ENCODE data around the gene FAM120B.

The FAM120B gene

GRCh38 chr6:170445487-170445886 lies 138.9 kb downstream of the FAM120B start:
- Histone ChIP-seq H3K4me1 (ENCODE audit: control insufficient read depth, low read length) (no peaks in the 10 kb centered on the region), H3F3A (ENCODE audit: control insufficient read depth, insufficient read depth) (no peaks in the 10 kb centered on the region), H3K9me2 (replicated peaks; ENCODE audit: control insufficient read depth, low read length) (no peaks in the 10 kb centered on the region), H3K4me2 (ENCODE audit: low read length) (no peak overlapping the region), H3K27ac (ENCODE audit: low read depth, low read length) (no peak overlapping the region), H3K79me2 (ENCODE audit: control insufficient read depth, low read length) (no peaks in the 10 kb centered on the region), H3K4me3 (ENCODE audit: low read length) (no peak overlapping the region), H3K9me3 (ENCODE audit: control insufficient read depth, insufficient read depth, low read length) (no peaks in the 10 kb centered on the region), H3K27me3 (ENCODE audit: control insufficient read depth, low read length) (no peaks in the 10 kb centered on the region), H3K36me3 (ENCODE audit: control insufficient read depth, low read length) (no peaks in the 10 kb centered on the region), H4K20me1 (ENCODE audit: control insufficient read depth, insufficient read depth, low read depth, low read length) (no peaks in the 10 kb centered on the region)
- TF ChIP-seq, protein P1, sequence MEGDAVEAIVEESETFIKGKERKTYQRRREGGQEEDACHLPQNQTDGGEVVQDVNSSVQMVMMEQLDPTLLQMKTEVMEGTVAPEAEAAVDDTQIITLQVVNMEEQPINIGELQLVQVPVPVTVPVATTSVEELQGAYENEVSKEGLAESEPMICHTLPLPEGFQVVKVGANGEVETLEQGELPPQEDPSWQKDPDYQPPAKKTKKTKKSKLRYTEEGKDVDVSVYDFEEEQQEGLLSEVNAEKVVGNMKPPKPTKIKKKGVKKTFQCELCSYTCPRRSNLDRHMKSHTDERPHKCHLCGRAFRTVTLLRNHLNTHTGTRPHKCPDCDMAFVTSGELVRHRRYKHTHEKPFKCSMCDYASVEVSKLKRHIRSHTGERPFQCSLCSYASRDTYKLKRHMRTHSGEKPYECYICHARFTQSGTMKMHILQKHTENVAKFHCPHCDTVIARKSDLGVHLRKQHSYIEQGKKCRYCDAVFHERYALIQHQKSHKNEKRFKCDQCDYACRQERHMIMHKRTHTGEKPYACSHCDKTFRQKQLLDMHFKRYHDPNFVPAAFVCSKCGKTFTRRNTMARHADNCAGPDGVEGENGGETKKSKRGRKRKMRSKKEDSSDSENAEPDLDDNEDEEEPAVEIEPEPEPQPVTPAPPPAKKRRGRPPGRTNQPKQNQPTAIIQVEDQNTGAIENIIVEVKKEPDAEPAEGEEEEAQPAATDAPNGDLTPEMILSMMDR (IDR thresholded peaks at IDR 0.05; ENCODE audit: low read depth, low read length, poor library complexity, severe bottlenecking), result no peak
- TF ChIP-seq EZH2phosphoT487 (IDR thresholded peaks at IDR 0.05; ENCODE audit: borderline replicate concordance, low read length), result no peak

DNA sequence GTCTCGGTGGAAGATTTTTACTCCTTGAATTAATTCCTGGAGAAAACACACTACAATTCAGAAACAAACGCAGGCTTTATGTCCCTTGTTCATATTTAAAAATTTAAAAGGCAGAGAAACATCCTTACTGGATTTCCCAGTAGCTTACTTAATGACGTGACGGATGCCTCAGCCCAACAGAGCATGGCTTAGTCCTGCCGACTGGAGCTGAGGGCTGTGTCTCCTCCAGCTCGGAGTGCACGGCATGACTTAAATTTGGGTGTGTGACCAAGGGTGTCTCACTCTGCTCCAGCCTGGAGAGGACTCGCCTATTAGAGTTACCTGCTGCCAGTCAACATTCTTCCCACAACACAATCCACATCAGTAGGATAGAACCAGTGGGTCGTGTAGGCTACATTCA lies 139.4 kb downstream of the FAM120B start:
- H3K27me3 ChIP-seq (ENCODE audit: control insufficient read depth, low read length), result no peaks in the 10 kb centered on the region

DNA sequence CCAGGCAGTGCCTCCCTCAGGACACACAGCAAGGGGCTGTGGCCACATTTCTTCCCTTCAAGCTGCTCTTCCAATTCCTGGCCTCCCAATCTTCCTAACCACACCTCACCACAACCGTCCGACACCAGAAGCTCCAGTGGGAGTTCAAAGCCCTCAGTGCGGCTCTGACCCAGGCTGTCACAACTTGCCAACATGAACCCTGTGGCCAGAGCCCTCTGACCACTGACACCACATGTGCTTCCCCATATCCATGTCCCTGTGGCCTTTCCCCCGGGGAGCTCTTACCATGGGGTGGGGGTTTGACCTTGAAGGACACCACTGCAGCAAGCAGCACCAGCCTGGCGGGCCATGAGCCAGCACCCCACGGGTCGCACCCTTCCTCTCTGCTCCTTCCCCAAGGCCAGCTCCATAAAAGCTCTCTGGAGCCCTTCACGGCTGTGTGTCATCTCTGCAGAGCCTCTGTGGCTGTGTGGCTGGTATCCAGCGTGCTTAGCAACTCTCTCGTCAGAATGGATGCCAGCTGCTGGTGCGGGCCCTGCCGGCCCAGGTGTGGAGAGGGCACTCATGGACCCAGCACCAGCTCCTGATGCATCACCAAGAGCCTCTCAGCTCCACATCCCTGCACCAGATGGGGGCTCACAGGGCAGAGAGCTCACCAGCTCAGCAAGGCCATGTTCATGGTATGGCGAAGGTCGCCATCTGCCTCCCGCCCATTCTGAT lies 140.4 kb downstream of the FAM120B start:
- no peaks in the 10 kb centered on the region for H3K9me3 ChIP-seq (ENCODE audit: control insufficient read depth, insufficient read depth, low read length)
- H3K27me3 ChIP-seq (ENCODE audit: control insufficient read depth, low read length), result no peaks in the 10 kb centered on the region
- no peaks in the 10 kb centered on the region for H3K4me1 ChIP-seq (ENCODE audit: control insufficient read depth, low read length)
- no peaks in the 10 kb centered on the region for H3K9me2 ChIP-seq (replicated peaks; ENCODE audit: control insufficient read depth, low read length)
- no peaks in the 10 kb centered on the region for H3F3A ChIP-seq (ENCODE audit: control insufficient read depth, insufficient read depth)
- H3K27ac ChIP-seq (ENCODE audit: low read depth, low read length), result no peak overlapping the region
- H3K4me3 ChIP-seq (ENCODE audit: low read length), result no peak overlapping the region
- H3K79me2 ChIP-seq (ENCODE audit: control insufficient read depth, low read length), result no peaks in the 10 kb centered on the region
- H4K20me1 ChIP-seq (ENCODE audit: control insufficient read depth, insufficient read depth, low read depth, low read length), result no peaks in the 10 kb centered on the region
- TF ChIP-seq EZH2phosphoT487 (IDR thresholded peaks at IDR 0.05; ENCODE audit: borderline replicate concordance, low read length), result no peak
- TF ChIP-seq, protein P1 (IDR thresholded peaks at IDR 0.05; ENCODE audit: low read depth, low read length, poor library complexity, severe bottlenecking), result no peak
- H3K36me3 ChIP-seq (ENCODE audit: control insufficient read depth, low read length), result no peaks in the 10 kb centered on the region
- no peak overlapping the region for H3K4me2 ChIP-seq (ENCODE audit: low read length)

More for the DNA sequence above, 139.4 kb downstream of the FAM120B start:
- H3F3A ChIP-seq (ENCODE audit: control insufficient read depth, insufficient read depth), result no peaks in the 10 kb centered on the region
- H3K4me3 ChIP-seq (ENCODE audit: low read length), result no peak overlapping the region
- TF ChIP-seq EZH2phosphoT487 (IDR thresholded peaks at IDR 0.05; ENCODE audit: borderline replicate concordance, low read length), result no peak
- TF ChIP-seq, protein P1 (IDR thresholded peaks at IDR 0.05; ENCODE audit: low read depth, low read length, poor library complexity, severe bottlenecking), result no peak
- no peak overlapping the region for H3K4me2 ChIP-seq (ENCODE audit: low read length)
- no peaks in the 10 kb centered on the region for H3K4me1 ChIP-seq (ENCODE audit: control insufficient read depth, low read length)
- no peak overlapping the region for H3K27ac ChIP-seq (ENCODE audit: low read depth, low read length)
- no peaks in the 10 kb centered on the region for H3K79me2 ChIP-seq (ENCODE audit: control insufficient read depth, low read length)
- no peaks in the 10 kb centered on the region for H4K20me1 ChIP-seq (ENCODE audit: control insufficient read depth, insufficient read depth, low read depth, low read length)
- no peaks in the 10 kb centered on the region for H3K36me3 ChIP-seq (ENCODE audit: control insufficient read depth, low read length)
- H3K9me3 ChIP-seq (ENCODE audit: control insufficient read depth, insufficient read depth, low read length), result no peaks in the 10 kb centered on the region
- no peaks in the 10 kb centered on the region for H3K9me2 ChIP-seq (replicated peaks; ENCODE audit: control insufficient read depth, low read length)
